HepG2 (cell line): ENCODE measurements around the gene TF. TPM values are rescaled to one million over a fixed set of nuclear protein-coding genes. Genes with fewer than 3 reads are reported as not detected.

Source experiments
- ATAC-seq: fragments of 200-7000 bp; cut with Tn5 transposase; 3 replicates; pipeline ENCODE4 v1.9.1; 2020; ENCODE audit warnings: mild to moderate bottlenecking, moderate library complexity
- BruUV-seq: library from RNA; stranded (reverse); fragments of 400-500 nt; replicated peaks from 2 replicates; lab custom pipeline; 2021; lab: Mats Ljungman, UMichigan
- CTCF ChIA-PET: fragments of 300-600 bp; formaldehyde crosslinking; extraction: SDS; loops from one replicate; lab custom pipeline; 2021; ENCODE audit warnings: low total read pairs, inconsistent platforms, low intra/inter-chr PET ratio; lab: Yijun Ruan, JAX
- POLR2A ChIA-PET: fragments of 350-600 bp; sonication (Branson Sonifier 250); formaldehyde crosslinking; loops from one replicate; lab custom pipeline; 2020; ENCODE audit warnings: antibody characterized with exemption, inconsistent platforms; lab: Yijun Ruan, JAX
- DNase-seq: peaks from one replicate; pipeline ENCODE4 v3.0.0-alpha.2; 2015; ENCODE audit warnings: low spot score
- FAIRE-seq: peaks from 3 replicates; lab custom pipeline; 2011; peaks lifted over from hg19 to GRCh38; lab: Jason Lieb, UNC
- H2AFZ ChIP-seq: one replicate; pipeline ENCODE4 v1.6.1; 2011; ENCODE audit warnings: low read length, inconsistent platforms
- H3K27ac ChIP-seq: fragments of 300-600 bp; 3 replicates; pipeline ENCODE4 v1.8.0; 2011; ENCODE audit warnings: mixed run types, mild to moderate bottlenecking, mixed read lengths, low read length, inconsistent platforms; ENCODE audit not compliant: insufficient read depth; ENCODE audit errors: extremely low read length
- H3K27me3 ChIP-seq, 2 experiments: fragments of 200-600 bp in 1 of 2; 2 replicates in 1 of 2; 3 replicates in 1 of 2; pipeline versions ENCODE4 v1.6.0 to v1.8.0; 2011; ENCODE audit warnings: low read length in 2 of 2, mild to moderate bottlenecking in 2 of 2, moderate library complexity in 2 of 2, inconsistent platforms in 1 of 2; ENCODE audit not compliant: insufficient read depth in 2 of 2, control insufficient read depth in 1 of 2
- H3K36me3 ChIP-seq, 2 experiments: fragments of 200-600 bp in 1 of 2; replicated peaks in 1 of 2; 2 replicates in 1 of 2; 3 replicates in 1 of 2; pipeline versions ENCODE4 v1.5.1 to v1.8.0; 2011; ENCODE audit warnings: low read length in 2 of 2, inconsistent platforms in 1 of 2; ENCODE audit not compliant: insufficient read depth in 2 of 2, control insufficient read depth in 1 of 2
- H3K4me1 ChIP-seq: 2 replicates; pipeline ENCODE4 v1.5.1; 2012; ENCODE audit warnings: low read length, inconsistent platforms; ENCODE audit not compliant: insufficient read depth
- H3K4me2 ChIP-seq: 2 replicates; pipeline ENCODE4 v1.6.0; 2011; ENCODE audit warnings: low read depth, low read length, inconsistent platforms
- H3K4me3 ChIP-seq, 3 experiments: fragments of 200-600 bp in 1 of 3; sonication (generic), shearing (Covaris generic) in 1 of 3; replicated peaks in 1 of 3; 2 replicates each; pipeline ENCODE4 v1.5.1; 2011 to 2016; ENCODE audit warnings: low read length in 3 of 3, inconsistent platforms in 2 of 3, low read depth in 2 of 3, mild to moderate bottlenecking in 2 of 3, control low read depth in 1 of 3, mixed read lengths in 1 of 3; ENCODE audit not compliant: insufficient read depth in 1 of 3
- H3K79me2 ChIP-seq: one replicate; pipeline ENCODE4 v1.6.1; 2011; ENCODE audit warnings: low read length, inconsistent platforms; ENCODE audit not compliant: insufficient read depth
- H3K9ac ChIP-seq: 2 replicates; pipeline ENCODE4 v1.6.0; 2011; ENCODE audit warnings: mild to moderate bottlenecking, low read depth, low read length, inconsistent platforms; ENCODE audit not compliant: insufficient read depth
- H3K9me3 ChIP-seq: 2 replicates; pipeline ENCODE4 v1.5.1; 2012; ENCODE audit warnings: mild to moderate bottlenecking, low read length
- H4K20me1 ChIP-seq: 2 replicates; pipeline ENCODE4 v1.6.0; 2011; ENCODE audit warnings: inconsistent platforms, mild to moderate bottlenecking, low read length, moderate library complexity; ENCODE audit not compliant: insufficient read depth
- ARNTL ChIP-seq: sonication (generic); formaldehyde crosslinking; IDR thresholded peaks from 2 replicates; pipeline ENCODE4 v1.4.0; 2020; ENCODE audit warnings: mild to moderate bottlenecking, missing genetic modification reagents
- E2F1 ChIP-seq: sonication (generic); formaldehyde crosslinking; IDR thresholded peaks from 2 replicates; pipeline ENCODE4 v1.5.0; 2020; ENCODE audit warnings: missing genetic modification reagents
- ELF1 ChIP-seq: sonication (generic); formaldehyde crosslinking; IDR thresholded peaks from 2 replicates; pipeline ENCODE4 v1.4.0; 2020; ENCODE audit warnings: missing genetic modification reagents
- GLMP ChIP-seq: sonication (generic); formaldehyde crosslinking; IDR thresholded peaks from 2 replicates; pipeline ENCODE4 v1.9.0; 2021; ENCODE audit warnings: missing genetic modification reagents, mild to moderate bottlenecking, borderline replicate concordance
- HOXA5 ChIP-seq: sonication (generic); formaldehyde crosslinking; IDR thresholded peaks from 2 replicates; pipeline ENCODE4 v1.4.0; 2020; ENCODE audit warnings: missing genetic modification reagents
- JDP2 ChIP-seq: sonication (generic); formaldehyde crosslinking; IDR thresholded peaks from 2 replicates; pipeline ENCODE4 v1.8.1; 2022; ENCODE audit warnings: missing genetic modification reagents, borderline replicate concordance
- POGK ChIP-seq: sonication (generic); formaldehyde crosslinking; conservative IDR thresholded peaks from 2 replicates; pipeline ENCODE4 v1.8.0; 2022; ENCODE audit warnings: mild to moderate bottlenecking, moderate library complexity, missing genetic modification reagents
- ZNF124 ChIP-seq: sonication (generic); formaldehyde crosslinking; IDR thresholded peaks from 2 replicates; pipeline ENCODE4 v1.4.0; 2020; ENCODE audit warnings: missing genetic modification reagents
- ZNF251 ChIP-seq: sonication (generic); formaldehyde crosslinking; IDR thresholded peaks from 2 replicates; pipeline ENCODE4 v1.9.0; 2021; ENCODE audit warnings: mild to moderate bottlenecking, missing genetic modification reagents
- ZNF326 ChIP-seq: sonication (generic); formaldehyde crosslinking; IDR thresholded peaks from 2 replicates; pipeline ENCODE4 v1.4.0; 2020; ENCODE audit warnings: missing genetic modification reagents, borderline replicate concordance
- ZNF572 ChIP-seq: sonication (generic); formaldehyde crosslinking; IDR thresholded peaks from 2 replicates; pipeline ENCODE4 v1.5.1; 2020; ENCODE audit warnings: mild to moderate bottlenecking, missing genetic modification reagents
- ZNF709 ChIP-seq: sonication (generic); formaldehyde crosslinking; IDR thresholded peaks from 2 replicates; pipeline ENCODE4 v1.5.0; 2020; ENCODE audit warnings: mild to moderate bottlenecking, missing genetic modification reagents
- WGBS: methylation state at CpG from one replicate; pipeline ENCODE4 v1.1.6; 2017; ENCODE audit warnings: low lambda C conversion rate; 5-methylcytosine and 5-hydroxymethylcytosine counted together
- in situ Hi-C: cut with HindIII; loops from 2 replicates; pipeline ENCODE4 v1.10.0; 2017; ENCODE audit warnings: low pct_unique_long_range_greater_than_20kb; ENCODE audit not compliant: extremely low pct_ligation_motif_present
- intact Hi-C: fragments of 100-400 bp; cut with micrococcal nuclease; formaldehyde crosslinking; loops from one replicate; pipeline ENCODE4 v1.10.0; 2022; ENCODE audit not compliant: unreplicated experiment
- polyA plus RNA-seq, 8 experiments: library from polyadenylated mRNA; depleted of rRNA in 3 of 8; stranded (reverse) in 7 of 8; unstranded in 1 of 8; fragments of >200 nt; fragmentation: Illumina TruSeq in 4 of 8; extraction: Trizol in 4 of 8; gene quantifications; 2 replicates each; pipeline versions ENCODE4 v1.2.1 to v1.2.3, GENCODE V29; 2011 to 2016; ENCODE audit warnings: low read depth in 4 of 8, missing spikeins in 1 of 8, mixed read lengths in 1 of 8; ENCODE audit not compliant: insufficient read depth in 1 of 8
- total RNA-seq, 5 experiments: library from RNA; depleted of rRNA; stranded (reverse); fragments of >200 nt; fragmentation: Illumina TruSeq; extraction: Trizol; gene quantifications; 2 replicates each; pipeline ENCODE4 v1.2.3, GENCODE V29; 2016; ENCODE audit warnings: low read depth in 1 of 5

Gene TF
- total and polyA plus RNA-seq, 2 of the 13 experiments (the other 11 are each of a cell fraction or from before 2014, with no cell fraction given) = 10,074 to 11,821 TPM

GRCh38 chr3:133820129-133820528 is 73.9 kb downstream of the TF start:
- H4K20me1 ChIP-seq = 0 out of 2 replicates have a peak, but pooled peaks cover 2% of the 10 kb centered on the region
- no peak overlapping the region for H3K4me3 ChIP-seq
- no peak overlapping the region for H3K4me2 ChIP-seq
- intact Hi-C loops = loop anchor here (5.0 kb wide), 1 partner anchor 158 kb away; the partner anchor contains the start of gene TOPBP1
- peaks cover 20 to 57% of the 10 kb centered on the region in 2 experiments for H3K36me3 ChIP-seq
- H2AFZ ChIP-seq = no peak overlapping the region
- no TSS peak for BruUV-seq
- DNase-seq (no peak), FAIRE-seq (no peak), ATAC-seq (no peak)
- TF ChIP-seq GLMP (no peak), ARNTL (no peak), ELF1 (CRISPR knock-in tag) (no peak), ZNF709 (CRISPR knock-in tag) (no peak), ZNF572 (CRISPR knock-in tag) (no peak), JDP2 (CRISPR knock-in tag) (no peak), E2F1 (CRISPR knock-in tag) (no peak), ZNF326 (CRISPR knock-in tag) (no peak), POGK (CRISPR knock-in tag) (no peak), ZNF251 (CRISPR knock-in tag) (no peak), HOXA5 (CRISPR knock-in tag) (no peak), ZNF124 (CRISPR knock-in tag) (no peak)
- no peaks in the 10 kb centered on the region for H3K9me3 ChIP-seq
- in situ Hi-C loops = loop anchor here (5.0 kb wide), 1 partner anchor 158 kb away; the partner anchor contains the start of gene TOPBP1
- H3K27ac ChIP-seq = no peak overlapping the region
- CTCF ChIA-PET = no interaction called here
- no peak overlapping the region for H3K9ac ChIP-seq
- POLR2A ChIA-PET = no interaction called here
- no peaks in the 10 kb centered on the region for H3K27me3 ChIP-seq
- H3K79me2 ChIP-seq = no peaks in the 10 kb centered on the region
- 94% methylated on average over 4 of the region's 4 CpGs for WGBS
- 0 out of 2 replicates have a peak, but pooled peaks cover 5% of the 10 kb centered on the region for H3K4me1 ChIP-seq
